ENCODE results near the gene SLC51A. TPM values are rescaled to one million over a fixed set of nuclear protein-coding genes. Genes with fewer than 3 reads are reported as not detected.

The SLC51A gene
- total RNA-seq, 4 donors from 2014 or later, result not detected

DNA sequence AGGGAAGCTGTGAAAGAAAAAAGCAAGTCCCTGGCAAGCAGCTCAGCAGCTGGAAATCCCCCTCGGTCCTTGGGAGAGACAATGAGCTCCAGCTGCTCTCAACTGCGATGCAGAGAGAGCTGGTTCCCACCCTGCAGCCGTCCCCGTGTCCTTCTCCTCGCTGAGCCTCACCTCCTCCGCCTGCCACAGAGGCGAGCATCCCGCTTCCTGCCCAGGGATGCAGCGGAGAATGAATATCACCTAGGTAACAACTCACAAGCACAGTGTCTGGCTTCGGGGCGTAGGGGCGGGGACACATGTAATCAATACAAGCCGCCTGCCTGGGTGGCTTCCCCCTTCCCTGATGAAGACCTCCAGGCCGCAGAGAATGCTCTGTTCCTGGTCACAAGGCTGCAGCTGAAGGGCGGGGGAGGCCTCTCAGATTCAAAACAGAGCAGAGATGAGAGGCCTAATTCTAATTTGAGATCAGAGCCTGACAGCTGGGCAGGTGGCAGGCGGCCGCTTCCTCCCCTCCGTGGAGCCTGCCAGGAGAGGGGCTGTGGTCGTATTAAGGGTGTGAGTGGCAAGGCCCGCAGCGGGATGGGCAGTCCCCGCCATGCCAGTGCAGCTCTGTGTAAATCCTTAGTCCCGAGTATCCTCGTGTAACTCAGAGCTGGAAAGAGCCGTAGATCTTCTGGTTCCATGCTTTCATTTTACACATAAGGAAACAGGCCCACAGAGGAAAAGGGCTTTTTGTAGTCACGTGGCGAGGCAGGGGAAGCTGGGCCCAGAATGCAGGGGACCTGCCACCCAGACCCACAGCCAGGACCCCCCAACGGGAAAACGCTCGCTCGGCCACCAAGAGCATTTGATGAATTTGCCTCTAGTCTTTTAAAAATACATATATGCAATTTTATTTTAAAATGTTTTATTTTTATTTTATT is 29.4 kb upstream of the SLC51A start:
- TF ChIP-seq, protein P1, sequence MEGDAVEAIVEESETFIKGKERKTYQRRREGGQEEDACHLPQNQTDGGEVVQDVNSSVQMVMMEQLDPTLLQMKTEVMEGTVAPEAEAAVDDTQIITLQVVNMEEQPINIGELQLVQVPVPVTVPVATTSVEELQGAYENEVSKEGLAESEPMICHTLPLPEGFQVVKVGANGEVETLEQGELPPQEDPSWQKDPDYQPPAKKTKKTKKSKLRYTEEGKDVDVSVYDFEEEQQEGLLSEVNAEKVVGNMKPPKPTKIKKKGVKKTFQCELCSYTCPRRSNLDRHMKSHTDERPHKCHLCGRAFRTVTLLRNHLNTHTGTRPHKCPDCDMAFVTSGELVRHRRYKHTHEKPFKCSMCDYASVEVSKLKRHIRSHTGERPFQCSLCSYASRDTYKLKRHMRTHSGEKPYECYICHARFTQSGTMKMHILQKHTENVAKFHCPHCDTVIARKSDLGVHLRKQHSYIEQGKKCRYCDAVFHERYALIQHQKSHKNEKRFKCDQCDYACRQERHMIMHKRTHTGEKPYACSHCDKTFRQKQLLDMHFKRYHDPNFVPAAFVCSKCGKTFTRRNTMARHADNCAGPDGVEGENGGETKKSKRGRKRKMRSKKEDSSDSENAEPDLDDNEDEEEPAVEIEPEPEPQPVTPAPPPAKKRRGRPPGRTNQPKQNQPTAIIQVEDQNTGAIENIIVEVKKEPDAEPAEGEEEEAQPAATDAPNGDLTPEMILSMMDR (IDR thresholded peaks at IDR 0.05; ENCODE audit: low read depth), result no peak

DNA sequence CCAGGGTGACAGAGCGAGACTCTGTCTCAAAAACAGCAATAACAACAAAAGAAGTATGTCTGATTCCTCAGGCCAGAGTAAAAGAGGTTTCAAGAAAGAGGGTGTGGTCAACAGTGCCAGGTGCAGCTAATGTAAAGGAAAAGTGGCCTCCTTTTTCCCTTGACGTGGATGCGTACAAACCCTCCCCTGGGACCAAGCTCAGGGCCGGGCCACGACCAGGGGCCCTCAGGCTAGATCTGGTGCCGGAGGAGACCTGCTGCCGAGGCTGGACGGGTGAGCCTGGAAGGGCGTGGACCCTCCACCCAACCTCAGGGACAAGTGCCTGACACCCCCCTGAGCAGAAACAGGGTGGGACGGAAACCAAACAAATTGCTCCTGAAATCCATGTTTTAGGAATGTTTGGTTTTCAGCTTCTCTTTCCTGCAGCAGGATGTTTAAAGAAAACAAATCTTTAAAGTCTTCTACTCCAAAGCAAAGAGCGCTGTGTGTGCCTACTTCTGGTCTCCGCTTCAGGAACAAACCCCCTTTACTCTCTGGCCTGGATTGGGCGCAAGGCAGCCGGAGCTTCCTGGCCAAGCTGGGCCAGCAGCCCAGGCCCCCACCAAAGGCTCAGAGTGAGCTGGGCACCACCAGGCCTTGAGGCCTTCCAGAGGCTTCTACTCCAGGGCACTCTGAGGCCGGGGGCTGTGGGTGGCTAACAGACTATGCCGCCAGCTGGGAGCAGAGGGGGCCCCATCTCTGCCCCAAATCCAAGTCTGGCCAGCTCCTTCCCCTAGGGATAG is 26.6 kb upstream of the SLC51A start:
- TF ChIP-seq, protein P1 (IDR thresholded peaks at IDR 0.05; ENCODE audit: low read depth), result no peak

DNA sequence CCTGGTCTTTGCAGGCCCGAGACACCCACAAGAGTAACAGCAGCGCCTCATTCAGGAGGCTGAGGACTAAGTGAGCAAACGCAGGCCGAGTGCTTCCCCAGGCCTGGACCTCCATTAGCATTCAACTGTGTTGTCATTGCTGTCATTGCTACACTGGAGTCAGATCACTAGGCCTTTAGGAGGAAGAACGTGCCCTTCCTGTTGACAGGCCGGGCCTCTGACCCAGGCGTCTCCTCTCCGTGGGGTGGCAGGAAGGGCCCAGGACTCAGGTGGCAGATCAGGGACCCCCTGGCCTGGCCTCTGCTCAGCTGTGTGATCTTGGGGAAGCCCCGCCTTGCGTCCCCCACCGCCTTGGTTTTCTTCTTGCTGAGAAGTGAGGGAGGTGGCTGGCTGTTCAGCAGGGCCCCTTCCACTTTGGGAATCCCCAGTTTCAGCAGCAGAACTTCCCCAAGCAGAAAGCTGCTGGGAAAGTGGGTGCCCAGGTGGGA is 24.3 kb upstream of the SLC51A start:
- TF ChIP-seq, protein P1 (IDR thresholded peaks at IDR 0.05; ENCODE audit: low read depth), result no peak

DNA sequence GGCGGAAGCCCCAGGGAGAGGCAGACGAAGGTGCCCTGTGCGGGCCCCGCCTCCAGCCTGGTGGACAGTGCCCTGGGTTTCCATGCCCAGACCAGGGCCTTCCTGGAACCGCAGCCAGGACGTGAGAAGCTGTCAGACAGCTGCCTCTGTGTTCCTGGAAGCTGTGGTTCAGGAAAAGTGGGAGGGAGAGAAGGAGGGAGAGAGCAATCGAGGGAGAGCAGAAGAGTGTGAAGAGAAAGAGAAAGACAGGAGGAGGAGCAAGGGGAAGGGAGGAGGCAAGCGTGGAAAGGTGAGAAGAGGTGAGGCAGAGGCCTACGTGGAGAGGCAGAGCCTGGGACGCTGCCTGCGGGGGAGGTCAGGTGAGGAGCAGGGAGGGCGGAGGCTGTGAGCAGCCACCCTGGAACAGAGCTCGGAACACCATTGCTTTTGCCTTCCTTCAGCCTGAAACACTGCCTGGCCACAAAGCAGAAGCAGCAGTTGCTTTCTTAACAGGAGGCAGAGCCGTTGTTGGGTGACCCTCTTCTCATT is 23.7 kb upstream of the SLC51A start:
- TF ChIP-seq, protein P1 (IDR thresholded peaks at IDR 0.05; ENCODE audit: low read depth), result no peak

DNA sequence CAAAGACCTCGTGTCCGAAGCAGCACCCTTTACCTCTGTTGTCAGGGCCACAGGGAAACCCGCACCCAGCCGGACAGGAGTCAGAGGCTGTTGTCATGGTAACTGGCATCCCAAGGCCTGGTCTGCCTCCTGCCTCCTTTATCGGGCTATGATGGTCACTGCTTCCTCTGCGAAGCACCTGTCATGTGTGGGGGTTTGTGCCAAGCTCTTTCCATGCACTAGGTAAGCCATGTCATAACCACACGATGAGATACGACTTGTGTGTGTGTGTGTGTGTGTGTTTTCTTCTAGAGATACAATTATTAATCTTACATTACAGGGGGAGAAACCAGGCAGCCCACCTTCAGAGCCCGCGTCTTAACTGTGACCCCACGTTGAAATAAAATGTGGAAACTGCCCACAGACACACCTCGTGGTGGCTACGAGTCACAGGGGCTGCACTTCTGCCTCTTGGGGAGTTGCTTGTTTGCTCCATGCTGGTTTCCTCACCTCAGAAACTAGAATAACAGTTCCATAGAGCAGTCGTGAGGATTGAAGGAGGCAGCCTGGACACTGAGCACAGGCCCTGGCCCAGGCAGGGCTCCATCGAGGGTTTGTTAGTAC is 23.1 kb upstream of the SLC51A start:
- TF ChIP-seq, protein P1 (IDR thresholded peaks at IDR 0.05; ENCODE audit: low read depth), result no peak

DNA sequence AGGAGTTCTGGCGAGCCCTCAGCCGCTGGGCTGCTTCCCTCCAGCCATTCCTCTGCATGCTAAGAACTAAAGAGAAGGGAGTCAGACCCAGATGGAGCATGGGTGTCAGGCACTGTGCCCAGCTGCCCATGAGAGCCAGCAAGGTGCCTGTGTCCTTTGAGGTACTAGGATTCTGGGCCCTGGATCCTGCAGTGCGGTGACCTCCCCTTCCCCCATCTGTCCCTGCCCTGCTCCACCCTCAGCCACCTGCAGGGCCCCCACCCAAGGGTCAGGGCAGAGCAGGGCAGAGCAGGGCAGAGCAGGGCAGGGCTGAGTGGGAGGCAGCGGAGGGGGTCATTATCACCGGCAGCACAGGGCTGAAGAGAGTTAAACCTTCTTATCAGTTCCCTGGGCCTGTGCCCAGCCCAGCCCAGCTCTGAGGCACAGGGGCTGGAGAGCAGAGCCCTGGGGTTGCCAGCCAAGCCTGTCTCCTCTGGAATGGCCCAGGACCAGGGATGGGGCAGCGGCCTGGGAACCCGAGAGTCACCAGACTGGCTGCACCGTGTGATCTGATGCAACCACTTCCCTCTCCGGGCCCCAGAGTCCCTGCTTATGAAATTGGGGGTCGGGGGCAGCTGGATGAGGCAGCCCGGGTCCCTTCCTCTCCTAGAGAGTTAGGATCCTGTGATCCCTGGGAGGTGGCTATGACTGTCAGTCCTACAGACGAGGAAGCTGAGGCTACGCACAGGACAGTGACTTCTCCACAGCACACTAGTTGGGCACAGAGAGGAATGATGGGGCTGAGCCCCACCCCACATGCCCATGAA is 22.4 kb upstream of the SLC51A start:
- TF ChIP-seq, protein P1 (IDR thresholded peaks at IDR 0.05; ENCODE audit: low read depth), result no peak
